NB4 (cell line): ENCODE measurements around the gene YTHDF2.

Experiments
- CTCF ChIP-seq: IDR thresholded peaks from one replicate; pipeline ENCODE4 v1.5.1; 2012; ENCODE audit warnings: low read depth, low read length
- MYC ChIP-seq: IDR thresholded peaks from 2 replicates; pipeline ENCODE4 v1.6.1; 2011; ENCODE audit warnings: low read depth, low read length
- POLR2A ChIP-seq: IDR thresholded peaks from 2 replicates; pipeline ENCODE4 v1.6.1; 2011; ENCODE audit warnings: mild to moderate bottlenecking; ENCODE audit not compliant: insufficient read length; ENCODE audit errors: extremely low read depth

GRCh38 chr1:28811766-28812668, 75.3 kb downstream of the YTHDF2 start, which contains the start of gene OPRD1:
- TF ChIP-seq POLR2A (no peak), CTCF (no peak), MYC (no peak)
